GM21723 (cell line): ENCODE data around the gene CLCN6.

ENCODE experiments used
- ATAC-seq: cut with Tn5 transposase; IDR thresholded peaks from one replicate; pipeline ENCODE4 v1.9.1; 2021; ENCODE audit warnings: mild to moderate bottlenecking, moderate library complexity; ENCODE audit not compliant: unreplicated experiment

CLCN6 gene

DNA sequence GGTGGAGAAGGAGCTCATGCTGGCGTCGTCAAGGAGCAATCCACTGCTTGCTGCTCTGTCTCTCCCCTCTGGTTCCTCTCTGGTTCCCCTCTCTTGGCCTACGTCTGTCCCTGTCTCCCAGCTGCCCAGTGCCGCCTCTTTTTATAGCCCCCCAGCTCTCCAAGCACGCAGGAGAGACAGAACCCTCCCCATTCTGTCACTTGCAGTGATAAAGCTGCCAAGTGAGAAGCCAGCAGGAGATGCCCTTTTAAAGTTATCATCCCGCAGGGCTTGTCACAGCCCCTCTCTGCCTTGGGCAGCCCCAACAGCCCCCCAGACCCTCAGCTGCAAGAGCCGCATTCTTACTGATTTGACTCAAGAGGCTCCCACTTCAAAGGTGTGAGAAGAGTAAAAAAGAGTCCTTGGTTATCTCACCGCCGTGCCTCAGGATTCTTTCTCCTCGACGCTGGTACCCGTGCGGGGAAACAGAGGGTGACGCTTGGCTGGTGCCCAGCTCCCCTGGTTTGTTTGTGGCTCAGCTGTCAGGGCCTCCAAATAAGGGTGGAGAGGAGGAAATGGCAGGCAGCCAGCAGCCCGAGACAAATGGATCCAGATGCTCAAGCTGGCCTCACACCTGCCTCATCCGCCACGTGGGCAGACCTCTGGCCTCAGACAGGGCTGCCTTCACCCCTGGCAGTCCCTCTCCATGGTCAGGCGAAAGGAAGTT, 41.8 kb downstream of the CLCN6 start, which contains the start of gene NPPA:
Gene NPPA (minus strand): TSS at position 117 of the 706 bp plus-strand sequence. CDS start 99 bp downstream, at position 18.
- ATAC-seq, result no peak

DNA sequence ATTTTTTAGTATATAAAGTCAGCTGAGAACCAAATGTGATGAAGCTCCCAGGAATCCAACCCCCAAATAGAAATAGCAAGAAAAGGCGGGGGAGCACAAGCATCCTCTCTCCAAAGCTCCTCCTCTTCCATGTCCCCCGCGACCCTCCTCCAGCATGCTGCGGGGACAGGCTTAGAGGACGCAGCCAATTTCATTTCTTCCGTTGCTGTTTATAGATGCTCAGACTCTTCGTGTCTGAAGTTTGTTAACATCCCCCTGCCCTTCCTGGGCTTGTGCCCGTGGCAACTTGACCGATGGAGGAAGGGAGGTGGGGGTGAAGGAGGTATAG, 42.3 kb downstream of the CLCN6 start:
- ATAC-seq, result no peak

- ATAC-seq, result no peak
Measured at GRCh38 chr1:11850156-11850555, 44.2 kb downstream of the CLCN6 start.

- no peak for ATAC-seq
Measured at GRCh38 chr1:11851180-11851579, 45.2 kb downstream of the CLCN6 start.

- no peak for ATAC-seq
Measured at GRCh38 chr1:11854519-11854918, 48.5 kb downstream of the CLCN6 start.

DNA sequence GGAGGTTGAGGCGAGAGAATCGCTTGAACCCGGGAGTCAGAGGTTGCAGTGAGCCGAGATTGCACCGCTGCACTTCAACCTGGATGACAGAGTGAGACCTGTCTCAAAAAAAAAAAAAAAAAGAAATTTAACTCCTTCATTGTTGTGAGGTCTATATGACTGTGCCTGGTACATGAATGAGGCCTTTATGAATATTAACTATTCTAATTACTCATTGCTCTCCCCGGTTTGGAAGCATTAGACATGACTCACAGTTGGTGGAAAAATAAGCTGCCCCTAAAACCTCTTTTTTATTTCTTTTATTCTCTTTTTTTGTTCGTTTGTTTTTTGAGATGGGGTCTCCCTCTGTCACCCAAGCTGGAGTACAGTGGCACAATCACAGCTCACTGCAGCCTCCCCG, 49.4 kb downstream of the CLCN6 start:
- no peak for ATAC-seq

DNA sequence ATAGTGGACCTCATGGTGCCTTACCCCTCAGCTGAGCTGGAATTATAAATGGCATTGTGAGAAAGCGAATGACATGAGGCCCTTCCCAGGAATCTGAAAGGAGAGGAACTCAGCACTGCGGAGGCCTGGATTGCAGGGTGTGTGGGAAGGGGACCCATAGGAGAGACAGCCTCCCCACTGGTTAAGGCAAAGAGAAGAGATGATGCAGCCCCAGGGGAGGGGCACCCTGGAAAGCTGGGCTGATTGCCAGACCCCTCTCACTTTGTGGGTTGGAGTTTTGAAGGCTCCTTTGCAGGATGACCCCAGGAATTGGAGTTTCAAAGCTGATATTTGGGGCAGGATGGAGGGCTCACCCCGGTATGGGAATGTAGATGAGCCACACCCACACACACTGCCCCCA, 50.7 kb downstream of the CLCN6 start:
- ATAC-seq, result no peak

- no peak for ATAC-seq
Measured at GRCh38 chr1:11857164-11857851, 51.3 kb downstream of the CLCN6 start.

DNA sequence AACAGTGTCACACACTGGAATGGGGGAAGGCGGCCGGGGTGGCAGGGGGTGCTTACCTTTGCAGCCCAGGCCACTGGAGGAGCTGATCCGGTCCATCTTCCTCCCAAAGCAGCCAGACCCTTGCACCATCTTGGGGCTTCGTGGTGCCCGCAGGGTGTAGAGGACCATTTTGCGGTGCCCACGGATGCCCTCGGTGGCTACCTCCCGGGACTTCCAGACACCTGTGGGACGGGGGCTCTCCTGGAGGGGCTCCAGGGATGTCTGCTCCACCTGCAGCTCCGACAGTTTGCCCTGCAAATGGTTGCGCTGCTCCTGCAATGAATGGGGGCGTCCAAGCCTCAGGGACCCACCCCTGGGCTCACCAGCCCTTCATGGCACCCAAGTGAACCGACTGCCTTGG, 52.2 kb downstream of the CLCN6 start:
- no peak for ATAC-seq

- no peak for ATAC-seq
Measured at GRCh38 chr1:11858613-11858967, 52.6 kb downstream of the CLCN6 start, which contains the start of gene NPPB. Gene NPPB (minus strand): TSS chr1:11858945. CDS start chr1:11858833, 112 bp downstream.

- ATAC-seq, result no peak
Measured at GRCh38 chr1:11858968-11859871, 53.2 kb downstream of the CLCN6 start.

DNA sequence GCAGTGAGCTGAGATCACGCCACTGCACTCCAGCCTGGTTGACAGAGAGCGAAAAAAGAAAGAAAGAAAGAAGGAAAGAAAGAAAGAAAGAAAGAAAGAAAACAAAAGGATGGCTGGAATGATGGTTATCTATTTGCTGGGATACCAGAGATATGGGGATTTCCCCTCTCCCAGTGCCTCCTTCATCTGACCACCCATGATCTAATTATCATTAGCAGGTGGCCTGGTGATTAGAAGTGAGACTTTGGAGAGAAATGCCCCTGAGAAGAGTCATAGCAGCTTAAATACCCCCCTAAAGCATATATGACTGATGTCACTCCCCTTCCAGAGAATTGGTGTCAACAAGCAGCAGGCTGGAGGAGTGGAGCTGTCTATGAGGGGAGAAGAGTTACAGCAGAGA, 54.1 kb downstream of the CLCN6 start:
- no peak for ATAC-seq

GRCh38 chr1:11860587-11860986, 54.6 kb downstream of the CLCN6 start:
- ATAC-seq, result no peak

- no peak for ATAC-seq
Measured at GRCh38 chr1:11862890-11863289, 56.9 kb downstream of the CLCN6 start.

DNA sequence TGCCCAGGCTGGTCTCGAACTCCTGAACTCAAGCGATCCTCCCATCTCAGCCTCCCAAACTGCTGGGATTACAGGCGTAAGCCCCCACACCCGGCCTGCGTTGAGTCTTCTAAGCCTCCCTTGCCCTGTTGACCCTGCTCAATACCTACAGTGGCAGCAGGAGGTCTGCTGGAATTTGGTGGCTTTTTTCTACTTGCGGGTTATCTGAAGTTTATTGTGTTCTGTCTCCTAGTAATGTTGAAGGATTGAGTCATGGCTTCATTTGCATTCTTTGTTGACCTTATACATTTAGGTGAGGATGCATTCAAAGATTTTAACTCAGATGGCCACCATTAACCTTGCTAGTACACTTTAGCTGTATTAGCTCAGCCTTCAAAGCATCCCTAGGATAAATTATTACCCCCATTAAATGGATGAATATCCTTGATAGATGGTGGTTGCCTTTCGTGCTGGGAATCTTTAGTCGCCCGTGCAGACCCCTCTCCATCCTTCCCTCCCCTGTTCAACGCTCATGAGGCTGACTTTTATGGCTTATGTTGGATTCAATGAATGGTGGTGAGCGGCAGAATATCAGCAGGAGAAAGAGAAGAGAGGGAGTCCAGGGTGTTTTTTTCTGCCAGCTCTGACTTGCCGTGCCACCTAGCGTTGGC, 62.5 kb downstream of the CLCN6 start:
- no peak for ATAC-seq

DNA sequence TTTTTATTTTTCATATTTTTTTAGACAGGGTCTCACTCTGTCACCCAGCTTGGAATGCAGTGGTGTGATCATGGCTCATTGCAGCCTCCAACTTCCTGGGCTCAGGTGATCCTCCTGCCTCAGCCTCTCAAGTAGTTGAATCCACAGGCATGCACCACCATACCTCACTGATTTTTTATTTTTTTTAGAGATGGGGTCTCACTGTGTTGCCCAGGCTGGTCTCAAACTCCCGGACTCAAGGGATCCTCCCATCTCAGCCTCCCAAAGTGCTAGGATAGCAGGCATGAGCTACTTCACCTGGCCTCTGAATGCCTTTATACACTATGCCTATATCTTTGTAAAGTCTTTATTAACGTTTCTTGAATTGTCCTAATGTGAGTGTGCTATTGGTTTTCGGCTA, 63.1 kb downstream of the CLCN6 start:
- ATAC-seq, result no peak

GRCh38 chr1:11869650-11870207, 63.7 kb downstream of the CLCN6 start:
- ATAC-seq, result no peak

DNA sequence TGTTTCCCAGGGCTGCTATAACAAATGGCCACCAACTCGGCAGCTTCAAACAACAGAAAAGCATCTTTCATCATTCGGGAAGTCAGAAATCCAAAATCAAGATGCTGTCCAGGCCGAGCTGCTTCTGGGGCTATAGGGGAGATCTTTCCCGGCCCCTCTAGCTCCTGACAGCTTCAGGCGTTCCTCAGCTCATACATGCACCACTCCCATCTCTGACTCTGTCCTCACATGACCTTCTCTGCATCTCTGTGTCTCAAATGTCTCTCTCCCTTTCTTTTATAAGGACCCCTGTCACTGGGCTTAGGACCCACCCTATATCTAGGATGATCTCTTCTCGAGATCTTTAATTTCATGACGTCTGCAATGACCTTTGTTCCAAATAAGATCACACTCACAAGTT, 66.6 kb downstream of the CLCN6 start:
- no peak for ATAC-seq

DNA sequence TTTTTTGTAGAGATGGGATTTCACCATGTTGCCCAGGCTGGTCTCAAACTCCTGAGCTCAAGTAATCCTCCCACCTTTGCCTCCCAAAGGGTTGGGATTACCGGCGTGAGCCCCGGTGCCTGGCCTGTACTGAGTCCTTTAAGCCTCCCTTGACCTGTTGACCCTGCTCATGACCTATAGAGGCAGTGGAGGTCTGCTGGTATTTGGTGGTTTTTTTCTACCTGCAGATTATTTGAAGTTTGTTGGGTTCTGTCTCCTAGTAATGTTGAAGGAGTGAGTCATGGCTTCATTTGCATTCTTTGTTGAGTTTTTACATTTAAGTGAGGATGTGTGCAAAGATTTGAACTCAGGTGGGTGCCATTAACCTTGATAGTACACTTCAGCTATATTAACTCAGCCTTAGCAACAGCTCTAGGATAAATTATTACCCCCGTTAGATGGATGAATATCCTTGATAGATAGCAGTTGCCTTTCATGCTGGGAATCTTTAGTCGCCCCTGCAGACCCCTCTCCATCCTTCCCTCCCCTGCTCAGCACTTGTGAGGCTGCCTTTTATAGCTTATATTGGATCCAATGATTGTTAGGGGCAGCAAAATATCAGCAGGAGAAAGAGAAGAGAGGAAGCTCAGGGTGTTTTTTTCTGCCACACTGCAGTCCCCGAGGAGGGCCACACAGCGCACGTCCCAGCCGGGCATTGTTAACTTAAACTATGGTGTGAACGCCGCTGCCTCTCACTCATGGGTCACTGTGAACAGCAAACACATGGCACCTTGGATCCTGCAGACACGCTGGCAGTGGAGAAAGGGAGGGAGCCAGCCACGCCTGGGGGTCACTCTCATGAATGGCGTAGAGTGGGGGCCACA, 67.6 kb downstream of the CLCN6 start:
- no peak for ATAC-seq

- no peak for ATAC-seq
Measured at GRCh38 chr1:11874258-11874562, 68.2 kb downstream of the CLCN6 start.
